HG03095 (cell line): ENCODE measurements around the gene SLC41A1.

ENCODE experiments used
- ATAC-seq: cut with Tn5 transposase; IDR thresholded peaks from one replicate; pipeline ENCODE4 v1.9.1; 2021; ENCODE audit warnings: moderate library complexity; ENCODE audit not compliant: unreplicated experiment

SLC41A1 gene

GRCh38 chr1:205760606-205761005 is 52.4 kb downstream of the SLC41A1 start:
- no peak for ATAC-seq

GRCh38 chr1:205756552-205756951 is 56.4 kb downstream of the SLC41A1 start:
- no peak for ATAC-seq

GRCh38 chr1:205754857-205755256 is 58.1 kb downstream of the SLC41A1 start:
- no peak for ATAC-seq

- no peak for ATAC-seq
Measured at GRCh38 chr1:205751036-205751651, 61.9 kb downstream of the SLC41A1 start.

GRCh38 chr1:205750138-205751035 is 62.6 kb downstream of the SLC41A1 start, which contains the start of gene NUCKS1:
Gene NUCKS1, minus strand, starts transcription at chr1:205750182. Its CDS starts 209 bp downstream, at chr1:205749973.
- peak; percentile 78 for ATAC-seq

- ATAC-seq: peak; percentile 75
Measured at GRCh38 chr1:205749234-205750137, 63.5 kb downstream of the SLC41A1 start.

GRCh38 chr1:205748403-205749233 is 64.4 kb downstream of the SLC41A1 start:
- peak; percentile 24 for ATAC-seq

- ATAC-seq: no peak
Measured at GRCh38 chr1:205746757-205747412, 66.1 kb downstream of the SLC41A1 start.

GRCh38 chr1:205744403-205744802 is 68.6 kb downstream of the SLC41A1 start:
- no peak for ATAC-seq

- ATAC-seq: no peak
Measured at GRCh38 chr1:205743977-205744376, 69.0 kb downstream of the SLC41A1 start.

- ATAC-seq: no peak
Measured at GRCh38 chr1:205741681-205742080, 71.3 kb downstream of the SLC41A1 start.

- no peak for ATAC-seq
Measured at GRCh38 chr1:205739348-205740160, 73.4 kb downstream of the SLC41A1 start.
